DOHH2 (cell line): Measurements from ENCODE around the gene ZNF507.

Source experiments
- CTCF ChIP-seq: fragments of 200-600 bp; sonication (generic); IDR thresholded peaks from one replicate; pipeline ENCODE4 v1.5.1; 2014; ENCODE audit warnings: antibody characterized with exemption, mild to moderate bottlenecking, low read depth, low read length; ENCODE audit not compliant: poor library complexity, severe bottlenecking
- EZH2phosphoT487 ChIP-seq: fragments of 200-600 bp; sonication (generic); IDR thresholded peaks from 2 replicates; pipeline ENCODE4 v1.6.1; 2017; ENCODE audit warnings: borderline replicate concordance, mild to moderate bottlenecking, antibody characterized with exemption, low read length, moderate library complexity, mixed read lengths

GRCh38 chr19:32347573-32347972, 2.2 kb downstream of the ZNF507 start:
- TF ChIP-seq CTCF (no peak), EZH2phosphoT487 (no peak)
